ENCODE results near the gene ACSS3.

DNA sequence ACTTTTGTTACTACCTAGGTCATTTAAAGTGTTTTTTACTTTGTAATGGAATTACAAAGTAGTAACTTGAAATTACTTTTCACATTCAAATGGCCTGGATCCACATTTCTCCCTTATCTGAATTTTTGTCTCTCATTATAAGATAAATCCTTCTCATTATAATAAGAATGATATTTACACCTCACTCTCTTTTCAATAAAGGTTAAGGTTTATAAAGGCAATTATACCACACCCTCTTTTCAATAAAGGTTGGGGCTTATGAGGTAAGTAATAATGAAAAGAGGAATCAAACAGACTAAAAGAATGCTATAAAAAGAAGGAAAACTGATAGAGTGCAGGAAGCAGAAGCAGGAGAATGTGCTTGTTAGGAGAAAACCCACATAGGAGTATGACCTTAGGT, 210.8 kb downstream of the ACSS3 start:
- TF ChIP-seq, protein P1, sequence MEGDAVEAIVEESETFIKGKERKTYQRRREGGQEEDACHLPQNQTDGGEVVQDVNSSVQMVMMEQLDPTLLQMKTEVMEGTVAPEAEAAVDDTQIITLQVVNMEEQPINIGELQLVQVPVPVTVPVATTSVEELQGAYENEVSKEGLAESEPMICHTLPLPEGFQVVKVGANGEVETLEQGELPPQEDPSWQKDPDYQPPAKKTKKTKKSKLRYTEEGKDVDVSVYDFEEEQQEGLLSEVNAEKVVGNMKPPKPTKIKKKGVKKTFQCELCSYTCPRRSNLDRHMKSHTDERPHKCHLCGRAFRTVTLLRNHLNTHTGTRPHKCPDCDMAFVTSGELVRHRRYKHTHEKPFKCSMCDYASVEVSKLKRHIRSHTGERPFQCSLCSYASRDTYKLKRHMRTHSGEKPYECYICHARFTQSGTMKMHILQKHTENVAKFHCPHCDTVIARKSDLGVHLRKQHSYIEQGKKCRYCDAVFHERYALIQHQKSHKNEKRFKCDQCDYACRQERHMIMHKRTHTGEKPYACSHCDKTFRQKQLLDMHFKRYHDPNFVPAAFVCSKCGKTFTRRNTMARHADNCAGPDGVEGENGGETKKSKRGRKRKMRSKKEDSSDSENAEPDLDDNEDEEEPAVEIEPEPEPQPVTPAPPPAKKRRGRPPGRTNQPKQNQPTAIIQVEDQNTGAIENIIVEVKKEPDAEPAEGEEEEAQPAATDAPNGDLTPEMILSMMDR (IDR thresholded peaks at IDR 0.05; ENCODE audit: low read length) = no peak
- TF ChIP-seq EZH2 (IDR thresholded peaks at IDR 0.05; ENCODE audit: borderline replicate concordance, low read length) = no peak
